UCSD-AML1 (cell line): ENCODE measurements around the gene RPL22L1.
"Not testable (repeated sequence)": the region's sequence is repeated elsewhere in the genome, so short reads cannot be mapped to it uniquely, and the experiment has no call there.

Source experiments
- DNase-seq: peaks from one replicate; lab custom pipeline; 2025; ENCODE audit not compliant: unreplicated experiment; lab: John Stamatoyannopoulos, UW

Gene RPL22L1

DNA sequence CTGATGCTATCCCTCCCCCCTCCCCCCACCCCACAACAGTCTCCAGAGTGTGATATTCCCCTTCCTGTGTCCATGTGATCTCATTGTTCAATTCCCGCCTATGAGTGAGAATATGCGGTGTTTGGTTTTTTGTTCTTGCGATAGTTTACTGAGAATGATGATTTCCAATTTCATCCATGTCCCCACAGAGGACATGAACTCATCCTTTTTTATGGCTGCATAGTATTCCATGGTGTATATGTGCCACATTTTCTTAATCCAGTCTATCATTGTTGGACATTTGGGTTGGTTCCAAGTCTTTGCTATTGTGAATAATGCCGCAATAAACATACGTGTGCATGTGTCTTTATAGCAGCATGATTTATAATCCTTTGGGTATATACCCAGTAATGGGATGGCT, 8.7 kb upstream of the RPL22L1 start:
- DNase-seq = not testable (repeated sequence)

DNA sequence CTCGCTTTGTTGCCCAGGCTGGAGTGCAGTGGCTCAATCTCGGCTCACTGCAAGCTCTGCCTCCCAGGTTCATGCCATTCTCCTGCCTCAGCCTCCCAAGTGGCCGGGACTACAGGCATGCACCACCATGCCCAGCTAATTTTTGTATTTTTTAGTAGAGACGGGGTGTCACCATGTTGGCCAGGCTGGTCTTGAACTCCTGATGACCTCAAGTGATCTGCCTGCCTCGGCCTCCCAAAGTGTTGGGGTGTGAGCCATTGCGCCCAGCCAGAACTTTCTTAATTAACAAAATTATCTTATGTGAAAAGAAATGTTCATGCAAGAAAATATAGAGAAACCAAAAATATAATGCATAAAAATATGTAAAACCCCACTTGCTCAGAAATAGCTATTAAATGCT, 7.3 kb upstream of the RPL22L1 start:
- not testable (repeated sequence) for DNase-seq

DNA sequence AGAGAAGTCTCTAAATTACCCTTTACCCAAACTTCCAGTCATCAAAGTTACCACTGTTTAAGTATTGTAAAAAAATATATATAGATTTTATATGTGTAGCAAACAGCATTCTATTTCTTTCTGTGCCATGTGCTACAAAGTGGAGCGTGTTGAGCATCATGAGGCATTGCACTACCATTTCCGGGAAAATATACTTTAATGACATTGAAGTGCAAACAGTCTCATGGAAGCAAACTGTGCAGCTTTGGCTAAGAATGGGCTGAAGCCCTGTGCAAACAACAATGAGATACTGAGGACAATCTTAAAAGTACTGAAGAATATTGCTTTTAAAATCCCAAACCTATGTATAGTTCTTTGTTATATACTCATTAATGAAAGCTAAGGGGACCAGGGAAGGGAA, 6.5 kb upstream of the RPL22L1 start:
- DNase-seq = no peak

DNA sequence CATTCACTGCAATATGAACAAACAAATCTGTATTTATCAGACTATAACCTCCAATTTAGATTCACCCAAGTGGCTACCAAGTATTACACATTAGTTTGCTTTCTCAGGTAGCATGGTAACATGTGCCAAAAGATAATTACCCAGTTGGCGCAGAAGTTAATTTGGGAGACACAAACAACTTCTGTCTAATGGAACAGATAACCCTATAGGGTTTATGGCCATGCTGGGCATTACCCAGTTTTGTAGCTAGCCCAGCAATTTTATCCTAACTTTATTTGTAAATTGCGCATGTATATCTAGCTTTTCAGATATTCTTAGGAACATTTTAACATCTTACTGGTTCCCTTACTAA, 780 bp downstream of the RPL22L1 start:
- DNase-seq = no peak

DNA sequence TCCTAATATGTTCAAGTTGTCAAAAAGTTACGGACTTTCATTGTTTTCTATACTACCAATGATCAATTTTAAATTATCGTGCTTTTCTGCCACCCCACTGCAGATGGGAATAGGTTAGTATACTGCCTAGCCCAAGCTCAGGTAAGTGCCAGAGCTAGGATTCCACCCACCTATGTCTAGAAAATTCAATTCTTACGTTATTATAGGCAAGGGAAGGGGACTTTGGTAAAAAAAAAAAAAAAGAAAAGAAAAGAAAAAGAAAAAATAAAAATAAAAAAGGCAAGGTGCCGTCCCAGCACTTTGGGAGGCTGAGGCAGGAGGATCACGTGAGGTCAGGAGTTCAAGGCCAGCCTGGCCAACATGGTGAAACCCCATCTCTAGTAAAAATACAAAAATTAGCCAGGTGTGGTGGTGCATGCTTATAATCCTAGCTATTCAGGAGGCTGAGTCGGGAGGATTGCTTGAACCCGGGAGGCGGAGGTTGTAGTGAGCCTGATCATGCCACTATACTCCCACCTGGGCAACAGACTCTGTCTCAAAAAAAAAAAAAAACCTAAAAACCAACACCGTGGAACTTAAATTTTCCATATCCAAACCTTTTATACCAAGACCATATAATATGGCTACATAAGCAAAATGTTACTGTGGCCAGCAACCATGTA, 1.3 kb downstream of the RPL22L1 start:
- DNase-seq = no peak

DNA sequence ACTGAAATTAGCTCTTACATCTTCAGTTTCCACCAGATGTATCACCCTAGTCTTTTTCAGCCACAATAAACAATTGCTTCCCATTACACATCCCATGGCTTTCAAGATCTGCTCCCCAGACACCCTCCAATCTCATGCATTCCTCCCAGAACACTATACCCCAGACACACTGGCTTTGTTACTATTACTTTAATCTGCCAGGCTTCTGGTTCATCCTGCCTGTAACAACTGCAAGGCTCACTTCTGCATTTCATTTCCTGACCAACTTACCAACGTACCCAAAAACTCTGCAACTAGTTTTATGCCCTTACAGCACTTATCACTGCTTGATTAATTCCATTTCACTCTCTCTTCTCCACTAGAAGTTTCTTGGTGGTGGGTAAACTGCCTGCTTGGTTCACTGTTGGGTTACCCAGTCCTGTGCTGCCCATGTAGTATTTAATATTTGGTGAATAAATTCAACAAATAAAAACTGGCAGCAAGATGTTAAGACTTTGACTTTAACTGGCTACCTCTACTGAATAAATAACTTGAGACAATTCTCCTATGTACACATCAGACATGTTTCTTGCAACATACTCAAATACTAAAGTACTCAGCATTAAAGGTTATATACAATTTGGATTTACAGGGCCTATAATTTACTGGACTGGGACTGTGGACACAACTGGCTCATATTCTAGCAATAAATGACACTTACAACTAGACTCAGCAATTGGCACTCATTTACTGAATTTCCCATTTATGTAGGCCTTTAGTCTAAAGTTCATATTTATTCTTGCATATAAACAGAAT, 2.7 kb downstream of the RPL22L1 start:
- no peak for DNase-seq

DNA sequence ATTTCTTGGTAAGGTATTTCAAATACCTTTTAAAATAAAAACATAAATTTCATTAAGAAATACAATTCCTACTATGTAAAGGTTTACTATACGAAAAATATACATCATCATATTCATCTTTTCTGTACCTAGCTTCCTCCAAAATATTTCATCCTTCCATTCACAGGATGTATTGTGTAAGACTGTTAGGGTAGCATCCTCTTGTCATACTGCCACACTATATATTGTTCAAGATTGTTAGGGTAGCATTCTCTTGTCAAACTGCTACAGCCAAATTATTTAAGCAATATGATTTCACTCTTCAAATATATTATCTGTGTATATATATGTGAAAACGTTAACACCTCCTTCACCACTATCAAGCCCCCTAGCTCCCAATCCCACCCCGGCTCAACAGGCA, 3.5 kb downstream of the RPL22L1 start:
- DNase-seq = no peak

DNA sequence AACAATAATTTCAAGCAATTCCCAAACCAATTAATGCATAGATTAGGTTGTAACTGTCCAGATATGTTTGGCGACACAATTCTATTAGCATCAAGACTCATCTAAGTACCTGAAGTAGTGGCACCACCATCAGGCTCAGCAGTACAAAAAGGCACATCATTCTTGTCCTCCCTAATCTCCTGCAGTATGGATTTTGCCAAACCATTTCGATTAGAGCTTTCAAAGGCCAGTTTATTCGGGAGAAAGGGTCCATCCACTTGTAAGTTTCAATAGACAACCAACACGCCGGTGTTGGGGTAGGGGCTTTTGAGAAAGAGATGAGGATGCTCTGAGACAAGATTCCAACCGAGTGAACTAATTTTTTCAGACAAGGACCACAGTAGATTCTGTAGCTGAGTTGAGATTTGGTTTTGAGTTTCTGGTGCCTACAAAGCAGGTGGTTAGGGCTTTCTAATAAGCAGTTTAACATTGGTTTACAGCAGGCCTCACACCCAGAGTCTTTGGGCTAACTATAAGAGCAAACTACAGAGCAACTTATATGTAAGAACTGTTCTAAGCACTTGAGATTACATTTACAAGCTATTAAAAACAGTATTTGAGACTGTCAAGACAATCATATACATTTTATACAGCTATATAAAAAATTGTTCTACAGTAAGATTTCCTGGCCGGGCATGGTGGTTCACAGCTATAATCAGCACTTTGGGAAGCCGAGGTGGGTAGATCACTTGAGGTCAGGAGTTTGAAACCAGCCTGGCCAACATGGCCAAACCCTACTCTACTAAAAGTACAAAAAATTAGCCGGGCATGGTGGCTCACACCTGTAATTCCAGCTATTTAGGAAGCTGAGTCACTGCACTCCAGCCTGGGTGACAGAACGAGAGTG, 4.5 kb downstream of the RPL22L1 start:
- DNase-seq = no peak

DNA sequence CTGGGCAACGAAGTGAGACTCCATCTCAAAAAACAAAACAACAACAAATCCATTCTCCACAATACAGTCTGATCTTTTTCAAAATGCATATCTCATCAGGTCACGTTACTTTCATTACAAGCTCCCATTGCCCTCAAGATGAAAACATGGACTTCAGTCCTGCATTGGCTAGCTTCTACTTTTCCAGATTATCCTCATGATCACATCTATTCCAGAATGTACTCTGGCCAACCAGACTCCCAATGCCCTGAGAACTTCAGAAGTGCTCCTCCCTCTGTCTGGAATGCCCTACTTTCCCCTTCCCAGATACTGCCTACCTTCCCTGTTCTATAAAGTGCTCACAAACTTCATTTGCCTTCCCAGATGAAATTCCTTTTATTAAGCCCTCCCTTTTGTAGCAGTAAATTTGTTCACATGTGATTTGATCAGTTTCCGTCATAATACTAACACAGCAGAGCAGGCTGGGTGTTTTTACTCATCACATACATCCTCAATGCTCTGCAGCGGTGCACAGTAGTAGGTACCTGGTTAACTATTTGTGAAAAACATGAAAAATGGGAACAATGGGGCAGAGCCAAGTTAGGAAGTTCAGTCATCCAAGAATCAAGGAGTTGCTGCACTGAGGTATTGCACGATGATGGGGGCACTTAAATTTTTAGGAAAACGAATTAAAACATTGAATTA, 5.3 kb downstream of the RPL22L1 start:
- DNase-seq = no peak

DNA sequence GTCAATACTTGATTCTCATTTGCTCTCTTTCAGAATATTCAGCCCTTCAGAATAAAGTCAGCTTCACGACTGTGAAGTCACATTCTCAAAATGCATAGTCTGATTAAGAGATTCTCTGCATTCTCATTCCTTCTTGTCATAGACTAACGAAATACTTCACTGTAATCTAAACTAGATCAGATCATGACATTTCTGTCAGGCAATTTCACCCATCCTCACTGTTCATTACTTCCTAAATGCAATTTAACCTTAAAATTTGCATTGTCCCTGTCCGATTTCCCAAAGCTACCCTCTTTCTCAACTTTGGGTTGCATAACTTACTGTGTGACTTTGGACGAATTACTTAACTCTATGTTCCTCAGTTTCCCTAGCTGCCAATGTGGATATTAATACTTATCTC, 6.2 kb downstream of the RPL22L1 start:
- DNase-seq = no peak

DNA sequence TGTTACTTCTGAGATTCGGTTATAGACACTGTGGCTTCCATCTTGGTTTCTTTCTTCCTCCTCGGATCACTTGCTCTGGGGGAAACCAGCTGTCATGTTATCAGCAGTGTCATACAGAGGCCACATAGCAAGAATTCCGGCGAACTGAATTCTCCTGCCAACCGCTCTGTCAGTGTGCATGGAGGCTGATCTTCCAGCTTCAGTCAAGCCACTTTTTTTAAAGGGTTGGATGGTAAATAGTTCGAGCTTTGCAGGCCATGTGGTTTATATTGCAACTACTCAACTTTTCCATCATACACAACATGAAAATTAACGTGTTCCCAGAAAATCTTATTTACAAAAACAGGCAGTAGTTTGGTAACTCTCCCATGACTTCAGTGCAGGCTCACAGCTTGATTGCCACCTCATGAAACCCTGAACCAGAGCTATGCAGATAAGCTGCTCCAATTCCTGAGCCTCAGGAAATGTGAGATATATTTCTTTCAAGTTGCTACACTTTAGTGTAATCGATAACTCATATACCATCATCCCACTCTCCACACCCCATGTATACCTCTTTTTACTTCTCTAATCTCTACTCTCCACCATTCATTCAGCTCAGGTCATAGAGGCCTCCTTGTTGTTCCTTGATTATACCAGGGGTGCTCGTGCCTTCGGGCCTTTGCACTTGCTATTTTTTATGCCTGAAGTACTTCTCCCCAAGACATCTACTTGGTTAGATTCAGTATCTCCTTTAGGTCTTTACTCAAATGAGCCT, 7.2 kb downstream of the RPL22L1 start:
- no peak for DNase-seq

DNA sequence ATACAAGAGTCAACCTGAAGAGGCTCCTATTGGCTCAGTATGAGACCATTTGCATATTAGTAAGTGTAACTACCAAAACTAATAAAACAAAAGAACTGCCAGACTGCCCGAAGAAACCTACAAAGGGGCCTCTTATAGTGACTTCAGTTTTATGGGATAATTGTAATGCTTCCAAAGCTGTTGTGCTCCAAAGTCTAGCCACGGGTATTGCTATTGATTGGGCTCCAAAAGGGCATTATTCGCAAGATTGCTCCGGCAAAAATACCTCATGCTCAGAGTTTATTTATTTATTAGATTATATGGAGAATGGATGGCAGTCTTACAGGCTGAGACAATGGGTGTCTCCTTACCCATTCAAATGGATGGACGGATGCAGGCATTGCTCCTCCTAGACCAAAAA, 11.4 kb downstream of the RPL22L1 start:
- no peak for DNase-seq

DNA sequence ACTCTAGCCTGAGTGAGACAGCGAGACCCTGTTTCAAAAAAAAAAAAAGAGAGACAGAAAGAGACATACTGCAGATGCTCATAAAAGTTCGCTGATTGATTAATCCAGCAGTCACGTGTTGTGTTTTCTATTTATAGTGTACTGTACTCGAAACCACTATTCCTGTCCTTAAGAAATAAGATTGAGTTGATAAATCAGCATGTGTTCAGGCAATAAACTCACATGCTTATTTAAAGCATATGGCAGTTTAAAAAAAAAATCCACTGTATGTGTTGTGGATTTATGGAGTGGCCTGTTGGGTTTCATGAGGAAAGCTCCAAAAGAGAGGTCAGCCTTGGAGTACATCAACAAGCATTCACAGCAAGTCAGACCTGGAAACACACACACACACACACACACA, 17.7 kb downstream of the RPL22L1 start:
- no peak for DNase-seq

DNA sequence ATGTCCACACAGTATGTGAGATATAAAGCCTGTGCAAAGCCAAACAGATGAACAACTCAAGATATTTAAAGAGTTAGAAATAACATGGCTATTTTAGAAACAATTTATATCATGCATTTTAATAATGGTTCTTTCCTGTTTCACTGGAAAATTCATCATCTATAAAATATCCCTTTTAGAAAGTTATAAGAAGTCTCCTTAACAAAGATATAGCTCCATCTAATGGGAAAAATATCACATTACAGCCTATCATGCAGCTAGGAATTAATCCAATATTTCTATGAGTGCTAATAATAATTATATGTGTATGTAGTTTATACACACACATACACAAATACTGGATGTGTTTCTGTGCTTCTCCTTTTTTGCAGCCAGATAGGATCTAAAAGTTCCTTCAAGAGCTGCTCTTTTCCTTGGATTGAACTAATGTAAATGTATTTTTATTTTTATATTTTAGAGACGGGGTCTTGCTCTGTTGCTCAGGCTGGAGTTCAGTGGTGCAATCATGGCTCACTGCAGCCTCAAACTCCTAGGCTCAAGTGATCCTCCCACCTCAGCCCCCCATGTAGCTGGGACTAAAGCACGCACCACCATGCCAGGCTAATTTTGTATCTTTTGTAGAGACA, 21.6 kb downstream of the RPL22L1 start:
- no peak for DNase-seq

DNA sequence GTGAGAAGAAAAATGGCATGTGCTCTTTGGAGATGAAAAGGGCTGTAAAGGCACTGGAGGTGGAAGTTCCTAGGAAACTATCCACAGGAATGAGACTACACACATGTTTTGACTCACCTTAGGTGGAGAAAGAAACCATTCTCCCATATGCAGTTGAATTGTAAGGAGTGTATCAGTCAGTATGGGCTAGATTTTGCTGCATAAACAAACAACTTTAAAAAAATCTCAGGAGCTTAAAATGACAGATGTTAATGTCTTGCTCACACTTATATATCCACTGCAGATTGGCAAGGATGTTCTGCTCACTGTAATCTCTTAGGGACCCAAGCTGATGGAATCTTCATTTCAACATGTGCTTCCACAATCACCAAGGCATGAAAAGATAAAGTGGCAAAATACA, 25.6 kb downstream of the RPL22L1 start:
- DNase-seq = no peak

DNA sequence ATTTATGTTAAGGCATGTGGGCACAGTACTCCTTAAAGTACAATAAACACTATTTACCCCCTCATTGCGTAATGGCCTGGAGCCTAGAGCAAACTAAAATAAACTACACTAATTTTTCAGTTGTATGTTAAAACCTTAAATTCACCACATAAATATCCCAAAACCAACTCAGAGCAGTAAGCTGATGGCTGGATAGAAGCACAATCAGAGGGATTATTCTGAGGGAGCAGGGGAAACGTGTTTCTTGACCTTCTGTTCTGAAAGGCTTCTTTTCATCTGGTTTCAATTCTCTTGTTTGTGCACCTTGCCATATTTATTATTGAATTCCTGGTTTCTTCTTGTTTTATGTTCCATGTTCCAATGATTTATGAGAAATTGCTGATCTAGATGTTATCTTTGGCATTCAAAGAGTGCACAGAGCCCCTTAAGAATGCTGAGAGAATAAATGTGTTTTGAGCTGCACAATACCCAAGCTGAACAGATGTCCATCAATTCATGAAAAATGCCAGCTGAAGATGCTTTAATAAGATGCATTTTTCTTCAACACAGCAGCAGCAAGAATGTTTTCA, 29.6 kb downstream of the RPL22L1 start:
- DNase-seq = no peak

DNA sequence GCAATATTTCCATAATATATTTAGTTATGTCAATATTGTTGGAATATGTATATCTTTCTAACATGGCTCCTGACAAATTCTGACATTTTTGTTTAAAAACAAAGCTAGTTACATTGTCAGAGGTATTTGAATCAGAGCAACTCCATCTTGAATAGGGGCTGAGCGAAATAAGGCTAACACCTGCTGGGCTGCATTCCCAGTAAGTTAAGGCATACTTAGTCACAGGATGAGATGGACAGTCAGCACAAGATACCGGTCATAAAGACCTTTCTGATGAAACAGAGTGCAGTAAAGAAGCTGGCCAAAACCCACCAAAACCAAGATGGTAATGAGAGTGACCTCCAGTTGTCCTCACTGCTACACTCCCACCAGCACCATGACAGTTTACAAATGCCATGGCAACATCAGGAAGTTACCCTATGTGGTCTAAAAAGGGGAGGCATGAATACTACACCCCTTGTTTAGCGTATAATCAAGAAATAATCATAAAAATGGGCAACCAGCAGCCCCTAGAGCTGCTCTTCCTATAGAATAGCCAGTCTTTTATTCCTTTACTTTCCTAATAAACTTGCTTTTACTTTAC, 30.4 kb downstream of the RPL22L1 start:
- no peak for DNase-seq

DNA sequence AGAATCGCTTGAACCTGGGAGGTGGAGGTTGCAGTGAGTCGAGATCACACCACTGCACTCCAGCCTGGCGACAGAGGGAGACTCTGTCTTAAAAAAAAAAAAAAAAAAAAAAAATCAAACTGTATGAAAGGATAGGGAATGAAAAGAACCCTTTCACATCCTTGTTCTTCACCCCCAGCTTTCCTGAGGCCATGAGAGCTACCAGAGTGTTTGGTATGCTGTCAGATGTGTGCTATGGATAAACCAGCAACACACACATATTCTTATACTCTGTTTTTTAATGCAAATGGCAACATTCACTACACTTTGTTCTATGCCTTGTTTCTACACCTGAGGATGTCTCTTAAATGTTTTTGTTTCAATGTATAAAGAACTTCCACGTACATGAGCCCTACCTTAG, 33.5 kb downstream of the RPL22L1 start:
- DNase-seq = no peak

DNA sequence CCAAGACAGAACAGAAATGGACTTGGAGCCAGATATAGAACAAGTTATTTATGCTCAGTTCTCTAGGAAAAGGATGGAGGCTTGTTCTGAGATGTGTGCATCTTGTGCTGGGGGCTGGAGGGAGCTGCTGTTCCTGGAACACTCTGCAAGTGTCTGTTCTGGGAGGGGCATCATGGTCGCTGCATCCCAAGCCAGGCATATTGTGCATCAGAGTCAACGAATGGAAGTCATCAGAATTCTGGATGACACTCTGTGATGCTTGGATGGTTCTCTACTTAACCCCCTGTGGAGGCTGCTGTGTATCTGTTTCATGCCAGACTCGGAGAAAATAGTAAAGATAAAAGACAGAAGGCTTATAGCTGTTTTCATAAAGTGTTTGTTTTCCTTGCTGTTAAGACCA, 34.7 kb downstream of the RPL22L1 start:
- DNase-seq = no peak
